Measurements from ENCODE around the gene KLK7.

Gene KLK7

DNA sequence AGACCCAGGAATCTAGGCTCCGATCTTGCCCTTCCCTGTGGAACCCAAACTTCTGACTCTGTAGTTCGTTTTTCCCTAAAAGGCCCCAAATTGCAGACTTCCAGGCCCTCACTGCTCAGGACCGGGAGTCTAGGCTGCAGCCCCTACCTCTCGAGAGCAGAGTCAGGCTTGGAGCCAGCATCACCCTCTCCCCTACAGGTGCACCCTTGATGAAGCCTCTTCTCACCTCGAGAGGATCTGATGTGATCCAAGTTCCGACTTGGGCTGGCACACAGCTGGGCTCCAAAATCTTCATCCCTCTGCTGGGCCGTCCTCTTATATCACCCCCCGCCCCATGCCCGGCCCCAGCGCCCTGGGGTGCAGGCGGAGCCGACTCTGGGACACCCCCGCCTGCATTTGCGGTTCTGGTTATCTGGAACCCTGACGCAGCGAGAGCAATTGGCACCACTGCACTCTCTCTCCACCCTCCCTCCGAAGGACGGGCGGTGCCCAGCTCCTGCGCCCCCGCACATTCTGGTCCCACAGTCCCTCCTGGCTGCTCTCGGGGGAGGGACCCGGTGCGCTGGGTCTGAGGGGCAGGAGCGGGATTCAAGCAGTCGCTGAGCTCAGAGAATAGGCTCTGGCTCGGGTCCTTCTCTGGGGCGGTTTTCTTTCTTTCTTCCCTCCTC lies at the start of gene KLK7:
Gene KLK7 (minus strand): TSS at position 293 of the 668 bp plus-strand sequence. CDS start 1,518 bp downstream, outside the sequence.
- no peak for DNase-seq

DNA sequence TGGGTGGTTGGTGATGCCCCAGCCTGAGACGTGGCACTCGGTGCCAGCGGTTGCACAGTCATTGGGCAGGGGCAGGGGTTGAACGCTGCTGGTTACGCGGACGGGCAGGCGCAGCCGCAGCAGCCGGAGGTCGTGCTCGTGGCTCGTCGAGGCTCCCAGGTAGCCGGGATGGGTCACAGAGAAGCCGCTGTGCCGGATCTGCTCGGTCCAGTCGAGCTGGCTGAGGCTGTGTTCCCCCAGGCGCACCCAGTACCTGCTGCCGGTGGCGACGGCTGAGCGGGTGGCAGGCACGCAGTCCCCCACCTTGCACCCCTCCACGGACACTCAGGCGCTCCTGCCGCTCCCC lies 48.1 kb upstream of the KLK7 start:
- no peak for DNase-seq

DNA sequence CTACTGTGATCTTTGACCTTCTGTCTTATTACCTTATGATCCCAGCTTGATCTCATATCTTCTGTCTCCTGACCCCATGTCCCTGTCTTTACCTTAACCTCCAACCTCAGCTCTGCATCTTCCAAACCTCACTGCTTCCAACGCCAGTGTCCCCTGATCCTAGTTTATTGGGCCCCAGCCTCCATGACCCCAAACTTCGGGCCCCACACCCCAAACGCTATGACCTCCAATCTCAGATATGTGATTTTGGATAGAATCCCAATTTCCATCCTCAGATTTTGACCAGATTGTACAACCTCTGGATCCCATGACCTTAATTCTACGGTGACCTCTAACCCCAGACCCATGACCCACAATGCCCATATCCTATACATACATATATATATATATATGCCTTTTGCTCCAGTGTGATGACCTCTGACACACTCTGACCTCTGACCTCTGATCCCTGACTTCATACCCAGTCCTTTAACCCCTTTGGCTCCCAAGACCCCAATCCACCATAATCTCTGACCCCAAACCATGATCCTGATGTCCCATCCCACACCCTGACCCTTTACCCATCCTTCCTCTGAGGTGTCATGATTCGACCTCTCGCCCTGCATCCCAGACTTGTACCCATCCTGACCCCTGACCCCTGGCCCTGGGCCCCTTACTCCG lies 47.6 kb upstream of the KLK7 start:
- no peak for DNase-seq

DNA sequence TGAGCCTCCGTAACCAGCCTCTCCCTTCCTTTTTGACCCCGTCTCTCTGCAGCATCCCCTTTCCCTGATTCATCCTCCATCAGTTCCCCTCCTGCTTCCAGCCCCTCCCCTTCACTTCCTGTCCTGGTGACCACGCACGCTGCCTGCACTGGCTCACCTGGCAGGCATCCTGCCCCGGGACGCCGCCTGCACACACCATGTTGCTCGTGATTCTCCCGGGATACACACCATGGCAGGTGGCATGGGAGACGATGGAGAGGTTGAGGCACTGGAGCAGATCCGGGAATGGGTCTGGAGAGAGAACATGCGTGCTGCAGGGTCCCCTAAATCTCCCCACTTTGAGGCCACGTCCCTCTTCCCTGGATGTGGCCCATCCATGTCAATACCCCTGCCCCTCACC lies 46.9 kb upstream of the KLK7 start:
- DNase-seq: no peak

DNA sequence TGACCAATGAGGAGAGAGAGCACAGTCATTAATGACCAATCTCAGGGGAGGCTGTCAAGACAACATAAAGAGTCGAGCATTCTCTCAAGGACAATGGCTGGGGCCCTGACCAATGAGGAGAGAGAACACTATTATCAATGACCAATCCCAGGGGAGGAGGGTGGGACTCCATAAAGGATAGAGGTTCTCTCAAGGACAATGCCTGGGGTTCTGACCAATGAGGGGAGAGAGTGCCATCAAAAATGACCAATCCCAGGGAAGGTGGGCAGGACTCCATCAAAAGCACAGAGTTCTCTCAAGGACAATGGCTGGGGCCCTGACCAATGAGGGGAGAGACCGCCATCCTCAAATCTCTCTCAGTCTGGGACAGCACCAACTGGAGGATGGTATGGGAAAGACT lies 46.0 kb upstream of the KLK7 start:
- DNase-seq: peak; percentile 58

DNA sequence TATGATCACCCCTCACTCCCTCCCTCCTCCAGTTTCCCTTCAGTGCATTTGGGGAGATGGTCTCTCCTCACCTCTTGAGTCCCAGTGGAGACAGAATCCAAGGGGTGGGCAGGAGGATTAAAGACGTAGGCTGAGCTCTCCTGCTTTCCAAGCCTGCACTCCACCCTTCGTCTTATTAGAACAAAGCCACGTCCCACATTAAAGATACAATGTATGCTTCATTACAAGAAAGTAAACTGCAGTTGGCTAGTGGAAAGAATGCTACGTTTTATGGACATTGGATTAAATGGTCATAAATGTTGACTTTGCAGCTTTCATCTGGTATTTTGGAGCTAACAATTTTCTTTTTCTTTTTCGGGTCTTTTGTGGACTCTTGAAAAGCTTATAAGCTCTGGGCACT lies 44.2 kb upstream of the KLK7 start:
- DNase-seq: no peak

DNA sequence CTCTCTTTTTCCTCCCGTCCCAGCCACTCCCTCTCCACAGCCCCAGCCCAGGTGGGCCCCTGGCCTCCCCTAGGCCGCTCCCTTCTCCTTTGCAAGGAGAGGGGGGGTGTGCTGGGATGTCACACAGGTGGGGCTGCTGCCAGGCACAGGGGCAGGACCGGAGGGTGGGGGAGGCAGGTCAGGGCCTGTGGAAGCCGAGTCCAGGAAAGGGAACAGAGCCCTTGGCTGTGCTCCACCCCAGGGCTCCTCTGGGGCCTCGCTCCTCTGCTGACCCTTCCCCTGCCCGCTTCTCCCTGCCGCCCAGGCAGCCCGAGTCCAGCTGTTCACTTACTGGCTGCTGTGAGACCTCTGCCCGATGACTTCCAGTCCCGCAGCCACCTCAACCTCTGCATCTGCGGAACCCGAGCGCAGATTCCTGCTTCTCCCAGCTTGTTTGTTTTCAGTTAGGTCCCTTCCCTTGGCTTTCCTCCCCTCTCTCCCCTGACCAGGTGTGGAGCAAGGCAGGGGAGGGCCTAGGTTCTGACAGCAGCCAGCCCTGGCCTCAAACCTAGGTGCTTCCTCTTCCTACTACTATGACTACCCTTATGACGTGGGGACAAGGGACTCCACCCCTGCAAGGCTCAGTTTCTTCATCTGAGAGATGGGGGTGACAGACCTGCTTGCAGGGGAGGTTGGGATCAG lies 43.5 kb upstream of the KLK7 start:
- DNase-seq: no peak

DNA sequence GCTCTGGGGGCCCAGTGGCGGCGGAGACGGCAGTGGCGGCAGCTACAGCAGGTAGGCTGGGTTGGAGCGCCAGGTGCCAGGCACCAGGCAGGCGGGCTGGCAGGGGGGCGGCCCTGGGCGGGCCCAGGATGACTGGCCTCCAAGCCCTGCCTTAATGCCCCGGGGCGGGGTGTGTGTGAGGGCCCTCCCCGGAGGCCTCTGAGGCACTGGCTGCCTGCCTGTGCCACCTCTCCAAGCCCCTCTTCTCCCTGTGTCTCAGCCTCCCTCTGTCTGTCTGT lies 42.8 kb upstream of the KLK7 start, which contains the start of gene KLK11:
Gene KLK11 (minus strand): TSS at position 63 of the 278 bp plus-strand sequence. CDS start 985 bp downstream, outside the sequence.
- peak; percentile 84 for DNase-seq

DNA sequence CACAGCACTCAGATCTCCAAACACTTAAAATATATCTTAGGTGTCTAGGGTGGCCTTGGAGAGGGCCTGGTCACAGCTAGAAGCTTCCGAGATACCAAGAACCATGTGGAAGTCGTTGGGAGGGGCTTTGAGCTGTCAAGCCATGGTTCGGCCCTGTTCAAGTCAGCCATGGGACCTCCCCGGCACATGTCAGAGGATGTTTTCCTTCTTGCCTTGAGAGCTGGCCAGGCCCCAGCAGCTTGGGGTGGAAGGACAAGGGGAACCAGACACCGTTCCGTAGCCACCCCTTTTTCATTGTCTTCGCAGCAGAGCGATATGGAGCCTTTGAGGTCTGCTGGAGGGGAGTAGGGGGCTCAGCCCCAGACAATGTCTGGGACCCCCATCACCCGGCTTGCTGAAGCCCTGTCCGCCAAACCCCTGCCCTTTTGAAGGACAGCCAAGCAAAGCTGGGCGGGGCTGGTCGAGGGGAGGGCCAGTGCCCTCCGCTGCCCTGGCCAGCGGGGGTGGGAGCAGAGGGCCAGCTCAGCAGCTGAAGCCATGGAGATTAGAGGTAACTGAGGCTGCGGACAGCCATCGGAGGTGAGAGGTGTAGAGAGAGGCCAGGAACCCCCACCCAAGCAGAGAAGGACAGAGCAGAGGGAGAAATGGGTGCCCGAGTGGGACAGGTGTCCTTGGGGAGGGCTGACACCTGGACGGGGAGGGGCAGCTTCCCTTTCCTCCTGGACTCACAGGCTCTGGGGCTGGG lies 42.3 kb upstream of the KLK7 start:
- DNase-seq: peak; percentile 23

DNA sequence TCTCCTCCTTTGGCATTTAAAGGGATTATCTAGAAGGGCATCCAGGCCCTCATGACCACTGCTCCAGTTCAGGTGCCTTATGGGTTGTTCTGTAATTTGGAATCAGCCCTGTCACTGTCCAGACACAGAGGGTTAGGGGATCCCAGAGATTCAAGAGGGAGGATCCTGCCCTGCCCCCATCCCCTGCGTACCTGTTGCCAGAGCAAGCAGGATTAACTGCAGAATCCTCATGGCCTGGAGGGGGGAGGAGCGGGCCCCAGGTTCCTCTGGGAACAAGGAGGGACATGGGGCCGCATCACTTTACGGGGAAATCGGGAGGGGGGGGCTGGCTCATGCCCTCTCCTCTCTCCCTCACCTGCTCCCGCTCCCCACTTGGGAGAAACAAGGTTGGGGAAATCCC lies 41.7 kb upstream of the KLK7 start:
- no peak for DNase-seq

DNA sequence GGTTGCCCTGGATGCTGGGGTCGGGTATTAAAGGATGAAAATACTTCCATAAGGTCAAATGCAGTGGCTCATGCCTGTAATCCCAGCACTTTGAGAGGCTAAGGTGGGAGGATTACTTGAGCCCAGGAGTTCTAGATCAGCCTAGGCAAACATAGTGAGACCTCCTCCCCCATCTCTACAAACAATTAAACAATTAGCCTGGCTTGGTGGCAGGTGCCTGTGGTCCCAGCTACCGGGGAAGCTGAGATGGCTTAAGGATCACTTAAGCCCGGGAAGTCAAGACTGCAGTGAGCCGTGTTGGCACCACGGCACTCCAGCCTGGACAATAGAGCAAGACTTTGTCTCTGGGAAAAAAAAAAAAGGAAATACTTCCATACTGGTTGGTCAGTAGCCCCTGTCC lies 41.2 kb upstream of the KLK7 start:
- DNase-seq: peak; percentile 53

DNA sequence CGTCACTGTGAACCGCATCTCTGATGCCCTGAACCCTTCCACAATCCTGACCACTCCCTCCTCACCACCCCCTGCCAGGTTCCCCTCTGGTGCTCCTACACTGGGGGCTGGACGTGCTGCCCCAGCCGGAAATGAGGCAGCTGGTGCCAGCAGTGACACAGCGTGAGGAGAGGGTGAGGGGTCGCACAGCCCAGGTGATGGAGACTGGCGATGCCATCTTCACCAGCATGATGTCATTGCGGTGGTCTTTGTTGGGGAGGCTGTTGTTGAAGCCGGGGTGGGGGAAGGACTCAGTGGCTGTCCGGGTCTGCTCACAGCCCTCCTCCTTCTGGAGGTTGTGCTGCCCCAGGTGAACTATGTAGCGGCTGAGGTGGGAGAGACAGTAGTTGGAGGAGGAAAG lies 40.2 kb upstream of the KLK7 start:
- no peak for DNase-seq

DNA sequence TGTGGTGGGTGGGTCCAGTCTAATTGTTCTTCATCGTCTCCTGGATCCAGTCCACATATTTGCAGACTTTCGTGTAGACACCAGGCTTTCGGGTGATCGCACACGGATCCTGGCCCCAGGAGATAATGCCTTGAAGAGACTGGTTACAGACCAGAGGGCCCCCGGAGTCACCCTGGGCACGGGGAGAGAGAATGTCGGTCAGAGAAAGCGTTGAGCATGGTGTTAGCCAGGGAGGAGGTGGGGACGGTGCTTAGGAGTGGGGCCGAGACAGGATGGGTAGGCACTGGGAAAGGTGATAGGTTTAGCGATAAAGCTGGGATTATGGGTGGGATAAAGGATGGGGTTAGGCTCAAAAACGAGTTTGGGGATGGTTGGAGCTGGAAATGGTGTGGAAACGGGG lies 38.8 kb upstream of the KLK7 start:
- DNase-seq: no peak

DNA sequence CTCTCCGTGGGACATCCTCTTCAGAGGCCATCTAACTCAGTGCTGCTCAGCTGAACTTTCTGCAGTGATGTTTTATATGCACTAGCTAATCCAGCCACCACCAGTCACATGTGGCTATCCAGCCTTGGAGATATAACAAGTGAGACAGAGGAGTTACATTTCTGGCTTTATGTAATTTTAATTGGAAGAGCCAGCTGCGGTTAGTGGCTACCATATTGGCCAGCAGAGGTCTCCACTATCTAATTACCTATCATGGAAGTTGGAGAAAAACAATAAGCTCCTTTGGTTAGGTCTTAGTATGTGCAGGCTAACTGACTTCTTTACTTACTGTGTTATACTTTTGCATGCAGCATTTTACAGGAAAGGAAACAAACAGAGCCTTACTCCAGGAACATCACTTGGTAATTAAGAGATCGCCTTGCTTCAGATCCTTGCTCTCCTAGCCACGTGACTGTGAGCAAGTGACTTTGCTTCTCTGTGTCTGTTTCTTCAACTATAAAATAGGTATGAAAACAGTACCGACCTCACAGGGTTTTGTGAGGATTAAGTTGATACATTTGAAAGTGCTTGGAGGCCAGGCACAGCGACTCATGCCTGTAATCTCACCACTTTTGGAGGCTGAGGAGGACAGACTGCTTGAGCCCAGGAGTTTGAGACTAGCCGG lies 37.4 kb upstream of the KLK7 start:
- peak; percentile 46 for DNase-seq

DNA sequence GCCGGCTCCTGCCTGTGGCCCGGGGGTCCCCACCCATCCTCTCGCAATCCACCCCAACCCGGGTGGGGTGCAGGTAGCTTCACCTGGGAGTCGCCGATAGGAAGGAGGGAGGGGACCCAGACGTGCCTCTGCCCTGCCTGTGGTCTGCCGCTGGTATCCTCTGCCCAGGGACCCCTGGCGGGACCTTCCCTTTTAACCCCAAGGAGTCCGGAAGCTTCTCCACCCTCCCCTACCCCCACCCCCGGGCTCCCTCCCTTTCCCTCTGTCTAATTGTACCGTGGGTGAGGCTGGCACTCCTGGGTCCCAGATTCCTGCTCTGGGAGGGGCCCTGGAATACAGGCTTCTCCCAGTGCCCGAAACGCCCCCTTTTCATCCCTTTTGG lies 35.8 kb upstream of the KLK7 start, which contains the start of gene KLK10:
Gene KLK10 (minus strand): TSS at position 166 of the 382 bp plus-strand sequence. CDS start 579 bp downstream, outside the sequence.
- no peak for DNase-seq

DNA sequence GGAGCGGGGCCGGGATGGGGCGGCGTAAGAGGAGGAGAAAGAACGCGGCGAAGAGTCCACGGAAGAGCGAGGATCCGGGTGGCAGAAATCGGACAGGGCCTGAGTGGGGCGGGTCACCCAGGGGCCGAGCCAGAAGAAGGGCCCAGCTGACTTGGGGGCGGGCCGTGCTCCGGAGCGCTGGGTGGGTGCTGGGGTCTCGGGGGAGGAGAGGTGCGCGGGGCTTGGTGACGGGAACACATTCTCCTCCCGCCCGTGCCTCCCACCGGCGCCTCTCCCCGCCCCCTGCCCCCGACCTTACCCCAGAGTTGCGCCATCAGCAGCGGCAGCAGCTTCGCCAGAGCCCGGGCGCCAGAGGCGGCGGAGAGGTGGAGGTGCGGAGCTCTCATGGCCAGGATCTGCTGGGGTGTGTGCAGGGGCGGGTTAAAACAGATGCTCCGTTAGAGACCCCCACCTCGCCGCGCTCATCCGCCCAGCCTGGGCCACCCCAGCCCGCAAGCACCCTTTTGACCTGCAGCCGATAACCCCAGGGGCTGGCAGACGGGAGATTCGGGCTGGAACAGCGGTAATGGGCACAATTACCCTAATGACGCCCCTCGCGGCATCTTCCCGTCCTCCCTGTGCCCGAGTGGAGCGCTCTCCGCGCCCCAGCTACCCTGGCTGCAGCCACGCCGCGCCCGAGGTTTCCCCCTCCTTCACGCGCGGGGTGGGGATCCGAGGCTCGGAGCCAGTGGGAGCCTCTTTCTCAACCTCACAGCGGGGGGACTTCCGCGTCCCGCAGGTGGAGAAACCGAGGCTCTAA lies 35.2 kb upstream of the KLK7 start:
- DNase-seq: peak; percentile 52

DNA sequence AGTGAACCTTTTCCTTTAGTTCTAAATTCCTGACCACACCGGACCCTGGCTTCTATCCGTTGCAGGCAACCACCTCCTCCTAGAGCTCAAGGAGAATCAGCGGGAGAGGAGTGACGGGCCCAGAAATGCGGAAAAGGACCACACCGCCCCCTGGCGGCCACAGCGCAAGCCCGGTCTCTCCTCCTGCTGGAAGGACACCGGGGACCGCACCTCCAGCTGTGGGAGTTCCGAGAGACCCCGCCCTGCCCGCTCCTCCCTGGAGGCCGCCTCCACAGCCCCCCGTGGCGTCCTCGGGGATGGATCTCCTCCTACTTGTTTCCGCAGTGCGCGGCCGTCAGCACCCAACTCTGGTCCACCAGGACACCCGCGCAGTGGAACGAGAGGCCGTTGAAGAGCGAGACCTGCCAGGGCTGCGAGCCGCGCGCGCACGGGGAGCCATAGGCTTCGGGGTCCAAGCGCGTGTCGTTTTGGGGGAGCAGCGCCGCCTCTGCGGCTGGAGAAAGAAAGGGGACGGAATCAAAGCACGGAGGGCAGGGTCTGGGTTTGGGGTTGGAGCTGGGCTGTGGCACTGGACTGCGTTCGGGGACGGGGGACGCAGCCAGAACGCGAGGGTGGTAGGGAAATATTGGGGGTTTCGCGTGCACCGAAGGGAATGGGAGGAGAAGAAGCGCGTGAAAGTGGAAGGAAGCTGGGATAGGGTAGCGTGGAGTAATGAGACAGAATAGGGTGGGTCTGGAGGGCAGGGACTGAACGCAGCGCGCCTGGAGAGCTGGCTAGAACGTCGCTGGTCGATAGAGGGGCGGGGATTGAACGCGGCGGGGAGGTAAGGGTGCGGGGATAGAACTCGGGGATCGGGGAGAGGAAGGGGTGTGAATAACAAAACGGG lies 33.3 kb upstream of the KLK7 start:
- DNase-seq: peak; percentile 76

DNA sequence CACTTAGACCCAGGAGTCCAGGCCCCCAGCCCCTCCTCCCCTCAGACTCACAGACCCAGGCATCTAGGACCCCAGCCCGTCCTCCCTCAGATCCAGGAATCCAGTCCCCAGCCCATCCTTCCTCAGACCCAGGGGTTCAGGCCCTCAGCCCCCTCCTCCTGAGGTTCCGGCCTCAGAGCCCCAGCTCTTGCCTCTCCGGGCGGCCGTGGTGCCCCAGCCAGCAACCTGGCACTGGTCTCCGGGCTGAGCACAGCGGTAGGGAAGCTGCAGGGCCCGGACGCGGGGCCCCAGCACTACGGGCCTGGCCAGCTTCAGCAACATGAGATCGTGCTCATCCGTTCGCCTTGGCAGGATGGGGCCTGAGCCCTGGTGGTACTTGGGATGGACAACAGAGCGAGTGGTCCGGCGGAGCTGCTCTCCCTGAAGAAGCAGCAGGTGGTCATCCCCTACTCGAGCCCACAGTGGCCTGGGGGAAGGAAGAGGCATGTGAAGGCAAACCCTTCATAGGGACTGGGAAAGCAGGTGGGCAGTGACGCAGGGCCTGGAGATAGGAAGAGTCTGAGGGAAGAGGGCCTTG lies 32.1 kb upstream of the KLK7 start:
- no peak for DNase-seq

DNA sequence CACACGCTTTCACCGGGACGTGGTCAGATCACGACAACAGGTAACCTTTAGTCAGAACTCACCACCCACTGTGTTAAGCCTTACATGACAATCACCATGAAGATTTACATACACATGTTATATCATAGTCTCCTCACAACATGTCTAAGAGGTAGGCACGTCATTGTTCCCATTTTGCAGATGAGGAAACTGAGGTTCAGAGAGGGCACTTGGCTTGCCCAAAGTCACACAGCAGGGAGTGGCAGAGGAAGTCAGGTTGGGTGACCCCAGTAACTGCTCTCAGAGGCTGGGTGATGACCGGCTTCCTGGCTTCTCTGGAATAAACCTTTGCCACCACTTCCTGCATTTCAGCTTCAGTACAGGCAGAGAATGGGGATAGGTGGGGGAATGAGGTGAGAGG lies 30.5 kb upstream of the KLK7 start:
- no peak for DNase-seq

DNA sequence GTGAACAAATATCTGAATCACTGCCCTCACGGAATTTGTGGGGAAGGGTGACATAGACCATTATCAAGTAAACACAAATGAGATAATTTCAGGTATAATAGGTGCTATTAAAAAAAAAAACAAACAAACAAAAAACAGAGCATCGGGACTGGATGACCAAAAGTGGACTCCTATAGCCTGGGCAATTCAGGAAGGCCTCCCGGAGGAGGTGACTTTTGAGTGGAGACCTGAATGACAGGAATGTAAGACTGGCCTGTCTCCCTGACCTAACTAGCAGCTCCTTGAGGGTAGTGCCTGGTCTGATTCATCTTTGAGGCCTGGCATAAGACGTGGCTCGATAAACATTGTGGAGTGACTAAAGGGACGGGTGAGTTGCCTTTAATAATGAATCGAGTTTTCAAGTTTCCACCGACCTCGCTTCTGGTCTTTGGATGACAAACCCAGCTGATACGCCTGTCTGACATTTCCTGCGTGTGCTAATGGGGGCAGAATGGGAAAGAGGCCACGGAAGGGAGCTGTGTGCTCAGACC lies 29.0 kb upstream of the KLK7 start:
- no peak for DNase-seq
